GM12875 (cell line): ENCODE results near the gene FRMPD3.
"Not testable (repeated sequence)": the region's sequence is repeated elsewhere in the genome, so short reads cannot be mapped to it uniquely, and the experiment has no call there.

Experiments
- H3K4me3 ChIP-seq: one replicate; pipeline ENCODE4 v1.5.1; 2011; ENCODE audit warnings: low read depth, low read length, control low read depth
- TF ChIP-seq, protein P1 (sequence below): IDR thresholded peaks from 2 replicates; pipeline ENCODE4 v1.5.1; 2011; ENCODE audit warnings: low read depth, mild to moderate bottlenecking, control low read depth, inconsistent platforms, low read length, moderate library complexity, borderline replicate concordance; ENCODE audit not compliant: insufficient read depth

The FRMPD3 gene

GRCh38 chrX:107452581-107452980 is 3.1 kb downstream of the FRMPD3 start:
- H3K4me3 ChIP-seq = no peak overlapping the region
- TF ChIP-seq, protein P1, sequence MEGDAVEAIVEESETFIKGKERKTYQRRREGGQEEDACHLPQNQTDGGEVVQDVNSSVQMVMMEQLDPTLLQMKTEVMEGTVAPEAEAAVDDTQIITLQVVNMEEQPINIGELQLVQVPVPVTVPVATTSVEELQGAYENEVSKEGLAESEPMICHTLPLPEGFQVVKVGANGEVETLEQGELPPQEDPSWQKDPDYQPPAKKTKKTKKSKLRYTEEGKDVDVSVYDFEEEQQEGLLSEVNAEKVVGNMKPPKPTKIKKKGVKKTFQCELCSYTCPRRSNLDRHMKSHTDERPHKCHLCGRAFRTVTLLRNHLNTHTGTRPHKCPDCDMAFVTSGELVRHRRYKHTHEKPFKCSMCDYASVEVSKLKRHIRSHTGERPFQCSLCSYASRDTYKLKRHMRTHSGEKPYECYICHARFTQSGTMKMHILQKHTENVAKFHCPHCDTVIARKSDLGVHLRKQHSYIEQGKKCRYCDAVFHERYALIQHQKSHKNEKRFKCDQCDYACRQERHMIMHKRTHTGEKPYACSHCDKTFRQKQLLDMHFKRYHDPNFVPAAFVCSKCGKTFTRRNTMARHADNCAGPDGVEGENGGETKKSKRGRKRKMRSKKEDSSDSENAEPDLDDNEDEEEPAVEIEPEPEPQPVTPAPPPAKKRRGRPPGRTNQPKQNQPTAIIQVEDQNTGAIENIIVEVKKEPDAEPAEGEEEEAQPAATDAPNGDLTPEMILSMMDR = no peak

DNA sequence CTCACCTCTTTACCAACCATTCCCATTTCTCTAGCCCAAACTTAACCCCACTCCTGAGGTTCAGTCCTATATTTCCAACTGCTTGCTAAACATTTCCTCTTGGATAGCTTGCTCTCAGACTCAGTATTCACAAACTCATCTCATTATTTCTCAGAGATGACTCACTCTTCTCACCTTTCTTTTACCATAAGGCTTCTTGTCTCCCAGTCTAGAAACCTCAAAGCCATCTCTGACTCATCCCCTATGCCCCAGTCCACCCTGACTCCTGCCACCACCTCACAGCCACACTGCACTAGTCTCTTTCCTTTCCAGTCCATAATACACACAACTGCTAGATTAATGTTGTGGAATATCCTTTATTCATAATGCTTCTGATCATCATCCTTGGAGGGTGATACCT is 4.8 kb downstream of the FRMPD3 start:
- H3K4me3 ChIP-seq = no peak overlapping the region

GRCh38 chrX:107457289-107457688 is 7.8 kb downstream of the FRMPD3 start:
- no peak overlapping the region for H3K4me3 ChIP-seq
- TF ChIP-seq, protein P1 = no peak

More for the DNA sequence above, 4.8 kb downstream of the FRMPD3 start:
- TF ChIP-seq, protein P1 = no peak

- TF ChIP-seq, protein P1 = no peak
- no peak overlapping the region for H3K4me3 ChIP-seq
Measured at GRCh38 chrX:107465932-107466620, 16.6 kb downstream of the FRMPD3 start.

DNA sequence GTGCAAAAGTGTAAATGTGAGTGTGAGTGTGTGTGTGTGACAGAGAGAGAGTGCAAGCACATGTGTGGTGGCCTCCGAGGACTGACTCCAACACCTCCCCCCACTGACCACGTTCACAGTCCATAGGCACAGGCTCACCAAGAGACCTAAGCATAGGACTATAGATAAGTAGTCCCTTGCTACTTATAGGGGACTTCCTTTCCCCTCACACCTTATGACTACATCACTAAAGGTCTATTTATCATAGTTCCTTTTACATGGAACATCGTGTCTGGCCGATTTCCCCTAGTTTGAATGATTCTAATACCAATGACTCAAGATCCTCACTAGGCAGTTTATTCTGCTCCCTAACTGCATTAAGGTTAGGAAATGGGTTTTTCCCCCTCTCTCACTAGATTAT is 17.8 kb downstream of the FRMPD3 start:
- TF ChIP-seq, protein P1 = no peak

DNA sequence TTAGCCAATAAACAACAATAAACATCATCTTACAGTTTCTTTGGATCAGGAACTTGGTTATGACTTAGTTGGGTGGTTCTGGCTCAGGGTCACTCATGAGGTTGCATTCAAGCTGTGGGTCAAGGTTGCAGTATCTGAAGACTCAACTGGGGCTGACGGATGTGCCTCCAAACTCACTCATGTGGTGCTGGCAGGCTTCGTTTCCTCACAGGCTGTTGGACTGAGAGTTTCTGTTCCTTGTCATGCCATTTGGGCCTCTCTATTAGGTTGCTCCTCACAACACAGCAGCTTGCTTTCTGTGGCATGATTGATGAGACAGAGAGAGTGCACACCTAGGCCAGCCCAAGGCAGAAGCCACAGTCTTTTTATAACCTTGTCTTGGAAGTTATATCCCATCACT is 20.7 kb downstream of the FRMPD3 start:
- TF ChIP-seq, protein P1 = no peak
- H3K4me3 ChIP-seq = no peak overlapping the region

More for the DNA sequence above, 17.8 kb downstream of the FRMPD3 start:
- no peak overlapping the region for H3K4me3 ChIP-seq

DNA sequence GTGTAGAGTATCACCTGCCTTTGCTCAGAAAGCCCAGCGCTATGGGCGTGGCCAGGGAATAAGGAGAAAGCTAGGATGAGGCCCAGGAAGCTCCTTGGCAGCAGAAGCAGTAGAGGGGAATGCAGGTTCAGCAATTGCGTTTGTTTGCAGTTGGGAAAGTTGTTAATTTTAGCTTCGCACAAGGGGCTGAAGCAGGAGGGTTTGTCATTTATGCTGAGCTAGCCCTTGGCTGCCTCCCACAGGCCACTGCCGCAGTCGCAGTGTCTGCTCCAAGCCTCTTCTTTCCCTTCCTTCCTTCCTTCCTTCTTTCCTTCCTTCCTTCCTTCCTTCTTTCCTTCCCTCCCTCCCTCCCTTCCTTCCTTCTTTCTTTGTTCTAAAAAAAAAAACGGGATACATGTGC is 21.5 kb downstream of the FRMPD3 start:
- no peak overlapping the region for H3K4me3 ChIP-seq
- TF ChIP-seq, protein P1 = 0 out of 2 replicates have a peak, but pooled peaks have one; percentile 6

- H3K4me3 ChIP-seq = not testable (repeated sequence)
Measured at GRCh38 chrX:107471420-107471819, 22.0 kb downstream of the FRMPD3 start.
